Effector memory CD8-positive, alpha-beta T cell (primary cell): Measurements from ENCODE around the gene ABCA2.

ENCODE experiments used
- ATAC-seq: fragments of 150-1000 bp; cut with Tn5 transposase; replicated peaks from 2 replicates; pipeline ENCODE4 v1.10.0; 2021; ENCODE audit warnings: mild to moderate bottlenecking, moderate library complexity
- DNase-seq, 3 experiments: peaks; one replicate each; pipeline ENCODE4 v3.0.0; 2021
- H3K27ac Mint-ChIP-seq, 2 donors: one replicate each; pipeline ENCODE4 v1.8.0; 2022; ENCODE audit warnings: mild to moderate bottlenecking in 2 of 2, mixed read lengths in 2 of 2, moderate library complexity in 2 of 2
- H3K27me3 Mint-ChIP-seq, 2 donors: one replicate each; pipeline ENCODE4 v1.8.0; 2022; ENCODE audit warnings: mixed read lengths in 2 of 2
- H3K36me3 Mint-ChIP-seq: one replicate; pipeline ENCODE4 v1.8.0; 2022; ENCODE audit warnings: mild to moderate bottlenecking, moderate library complexity, mixed read lengths; ENCODE audit not compliant: insufficient read depth
- H3K4me1 Mint-ChIP-seq, 2 donors: one replicate each; pipeline ENCODE4 v1.8.0; 2022; ENCODE audit warnings: low read depth in 2 of 2, mixed read lengths in 2 of 2
- H3K4me3 Mint-ChIP-seq, 2 donors: one replicate each; pipeline ENCODE4 v1.8.0; 2022; ENCODE audit warnings: mild to moderate bottlenecking in 2 of 2, mixed read lengths in 2 of 2, moderate library complexity in 2 of 2
- H3K9me3 Mint-ChIP-seq, 2 donors: one replicate each; pipeline ENCODE4 v1.8.0; 2022; ENCODE audit warnings: mixed read lengths in 2 of 2

Gene ABCA2

DNA sequence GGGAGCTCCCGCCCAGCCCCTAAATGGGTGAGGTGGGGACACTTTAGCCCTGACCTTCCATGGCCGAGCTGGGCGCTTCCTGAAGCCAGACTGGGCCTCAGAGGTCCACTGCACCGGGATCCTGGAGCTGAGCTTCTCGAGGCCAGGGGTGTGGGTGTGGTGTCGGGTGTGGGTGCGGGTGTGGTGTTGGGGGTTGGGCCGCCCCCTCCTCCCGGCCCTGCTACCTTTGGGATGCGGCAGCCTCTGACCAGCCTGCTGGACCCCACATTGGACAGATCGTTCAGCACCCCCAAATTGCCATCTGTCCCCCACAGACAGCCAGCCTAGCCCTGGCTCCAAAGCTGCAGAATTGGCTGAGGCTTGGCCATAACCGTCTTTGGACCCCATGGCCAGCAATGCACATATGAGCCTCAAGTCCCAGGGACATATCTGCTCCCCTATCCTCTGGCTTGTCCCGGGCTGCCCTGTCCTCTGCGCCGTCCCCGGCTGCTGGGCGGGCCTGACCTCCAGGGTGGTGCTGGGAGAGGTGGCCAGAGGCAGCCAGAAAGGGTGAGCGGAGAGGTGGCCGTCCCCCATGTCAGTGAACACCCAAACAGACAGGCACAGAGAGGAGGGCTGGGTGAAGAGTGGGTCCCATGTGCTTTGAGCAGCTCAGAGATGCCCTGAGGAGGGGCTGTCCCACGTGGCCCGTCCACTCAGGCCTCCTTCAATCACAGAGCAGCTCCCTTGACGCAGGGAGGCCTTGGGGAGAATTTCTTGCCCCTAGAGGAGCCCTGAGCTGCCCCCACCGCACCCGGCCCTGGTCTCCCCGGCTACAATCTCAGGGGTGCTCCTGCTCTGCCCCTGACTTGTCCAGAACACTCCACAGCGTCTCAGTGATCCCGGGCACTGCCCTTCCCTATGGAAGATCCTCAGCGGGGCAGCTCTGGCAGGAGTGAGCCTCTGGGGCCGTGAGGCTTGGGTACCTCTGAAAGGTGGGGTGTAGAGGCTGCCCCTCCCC, 54.1 kb downstream of the ABCA2 start:
- Mint-ChIP-seq H3K36me3 (no peaks in the 10 kb centered on the region), H3K9me3 (no peaks in the 10 kb centered on the region), H3K27me3 (no peaks in the 10 kb centered on the region), H3K4me1 (peaks cover 6 to 24% of the 10 kb centered on the region in 2 donors), H3K27ac (peak overlapping the region in 1 of 2 donors; percentile 87), H3K4me3 (peak overlapping the region in 1 of 2 donors; percentile 83)
- no peak for ATAC-seq
- DNase-seq: no peak

DNA sequence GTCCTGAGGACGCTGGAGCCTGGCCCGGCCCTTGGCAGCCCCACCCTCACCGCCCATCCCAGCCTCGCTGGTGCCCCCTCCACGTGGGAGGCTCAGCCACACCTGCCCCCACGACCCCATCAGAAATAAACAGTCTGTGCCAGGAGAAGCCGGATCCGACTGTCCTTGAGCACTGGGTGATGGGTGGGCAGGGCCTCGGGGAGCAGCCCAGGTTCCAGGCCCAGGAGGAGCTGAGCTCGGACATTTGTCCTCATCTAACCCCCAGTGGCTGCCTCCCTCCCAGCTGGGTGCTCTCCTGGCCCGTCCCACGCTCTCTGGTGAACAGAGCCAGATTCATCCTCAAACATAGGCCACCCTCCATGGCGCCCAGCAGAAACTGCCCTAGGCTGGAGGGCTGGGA, 55.3 kb downstream of the ABCA2 start:
- DNase-seq (no peak), ATAC-seq (no peak)
- H3K4me3 Mint-ChIP-seq: no peak overlapping the region
- H3K27ac Mint-ChIP-seq: peak overlapping the region in 1 of 2 donors; percentile 73
- H3K36me3 Mint-ChIP-seq: no peaks in the 10 kb centered on the region
- H3K9me3 Mint-ChIP-seq: no peaks in the 10 kb centered on the region
- H3K27me3 Mint-ChIP-seq: no peaks in the 10 kb centered on the region
- peaks cover 6 to 25% of the 10 kb centered on the region in 2 donors for H3K4me1 Mint-ChIP-seq

DNA sequence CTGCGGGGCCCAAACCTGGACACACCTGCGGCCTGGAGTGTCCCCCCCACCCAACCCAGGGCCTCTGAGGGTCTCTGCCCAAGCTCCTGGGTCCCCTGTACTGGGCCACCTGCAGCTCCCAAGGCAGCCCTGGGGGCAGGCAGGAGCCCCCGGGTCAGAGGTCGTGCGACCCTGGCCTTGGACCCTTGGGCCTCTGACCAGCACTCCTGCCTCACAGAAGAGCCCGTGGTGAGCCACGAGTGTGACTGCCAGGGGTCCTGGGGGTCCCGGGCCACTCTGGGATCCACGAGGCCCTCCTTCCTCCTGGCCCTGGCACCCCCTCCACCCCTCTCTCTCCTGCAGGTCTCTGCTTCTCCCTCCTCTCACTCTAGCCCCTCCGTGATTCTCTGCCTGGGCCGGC, 55.7 kb downstream of the ABCA2 start:
- peaks cover 6 to 23% of the 10 kb centered on the region in 2 donors for H3K4me1 Mint-ChIP-seq
- ATAC-seq: no peak
- peaks cover under 1% of the 10 kb centered on the region for H3K36me3 Mint-ChIP-seq
- H3K27me3 Mint-ChIP-seq: no peaks in the 10 kb centered on the region
- H3K4me3 Mint-ChIP-seq: no peak overlapping the region
- no peak for DNase-seq
- H3K9me3 Mint-ChIP-seq: no peaks in the 10 kb centered on the region
- H3K27ac Mint-ChIP-seq: peak overlapping the region in 1 of 2 donors; percentile 73

DNA sequence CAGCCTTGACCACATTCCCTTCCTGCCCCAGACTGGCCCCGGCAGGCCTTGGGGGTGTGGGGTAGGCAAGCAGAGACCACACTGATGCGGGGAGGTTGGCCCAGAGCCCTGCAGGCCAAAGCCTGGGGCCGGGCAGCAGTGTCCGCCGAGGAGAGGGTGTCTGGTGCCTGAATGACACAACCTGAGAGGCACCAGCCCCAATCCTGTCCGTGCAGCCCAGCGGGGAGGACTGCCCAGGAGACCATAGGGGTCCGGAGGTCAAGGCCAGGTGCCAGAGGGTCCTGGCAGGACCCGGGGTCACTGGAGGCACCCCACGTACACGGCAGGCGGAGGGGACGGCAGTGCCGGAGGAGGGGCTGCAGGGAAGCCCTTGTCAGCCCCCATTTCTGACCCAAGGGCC, 56.3 kb downstream of the ABCA2 start:
- ATAC-seq (no peak), DNase-seq (no peak)
- no peak overlapping the region for H3K27ac Mint-ChIP-seq
- no peak overlapping the region for H3K4me3 Mint-ChIP-seq
- H3K27me3 Mint-ChIP-seq: no peaks in the 10 kb centered on the region
- H3K36me3 Mint-ChIP-seq: peaks cover 4% of the 10 kb centered on the region
- peaks cover 10 to 25% of the 10 kb centered on the region in 2 donors for H3K4me1 Mint-ChIP-seq
- H3K9me3 Mint-ChIP-seq: no peaks in the 10 kb centered on the region

DNA sequence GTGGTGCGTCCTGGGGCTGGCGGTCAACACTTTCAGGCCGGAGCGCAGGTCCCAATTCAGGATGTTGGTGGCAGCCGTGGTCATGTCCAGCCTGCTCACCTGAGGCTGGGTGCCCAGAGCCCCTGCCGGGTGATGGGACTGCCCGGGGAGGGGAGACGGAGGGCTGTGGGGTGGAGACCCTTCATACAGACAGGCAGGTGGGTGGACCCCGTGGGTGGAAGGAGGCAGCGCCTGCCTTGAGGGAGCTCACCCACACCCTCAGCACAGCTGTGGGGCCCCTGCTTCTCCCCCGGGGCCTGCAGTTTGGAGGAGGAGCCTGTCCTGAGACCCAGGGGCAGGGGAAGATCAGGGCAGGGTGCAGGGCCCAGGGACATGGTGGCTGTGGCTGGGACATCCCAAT, 57.7 kb downstream of the ABCA2 start:
- Mint-ChIP-seq H3K27me3 (no peaks in the 10 kb centered on the region), H3K4me1 (peaks cover 19 to 24% of the 10 kb centered on the region in 2 donors), H3K9me3 (no peaks in the 10 kb centered on the region), H3K27ac (peak overlapping the region in 1 of 2 donors; percentile 53), H3K4me3 (no peak overlapping the region), H3K36me3 (peaks cover 16% of the 10 kb centered on the region)
- DNase-seq (no peak), ATAC-seq (no peak)

DNA sequence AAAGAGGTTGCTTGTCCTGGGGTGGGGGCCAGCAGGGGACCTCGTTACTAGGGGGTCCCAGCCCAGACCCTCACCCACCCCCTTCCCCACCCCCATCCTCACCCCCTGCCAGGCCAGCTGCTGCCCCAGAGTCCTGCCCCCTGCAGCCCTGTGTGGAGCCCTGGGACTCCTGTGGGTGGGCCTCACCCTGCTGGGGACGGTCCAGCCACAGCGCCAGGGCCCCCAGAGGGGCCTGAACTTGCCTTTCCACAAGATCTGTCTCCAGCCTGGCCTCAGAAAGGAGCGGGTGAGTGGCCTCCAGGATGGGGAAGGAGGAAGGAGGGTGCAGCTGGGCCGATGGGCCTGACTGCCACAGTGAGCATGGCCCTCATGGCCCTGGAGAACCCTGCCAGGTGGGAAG, 58.3 kb downstream of the ABCA2 start:
- Mint-ChIP-seq H3K27me3 (no peaks in the 10 kb centered on the region), H3K9me3 (no peaks in the 10 kb centered on the region), H3K4me3 (no peak overlapping the region), H3K36me3 (peaks cover 16% of the 10 kb centered on the region), H3K4me1 (peaks cover 16 to 21% of the 10 kb centered on the region in 2 donors), H3K27ac (peak overlapping the region in 1 of 2 donors; percentile 53)
- ATAC-seq (no peak), DNase-seq (no peak)

DNA sequence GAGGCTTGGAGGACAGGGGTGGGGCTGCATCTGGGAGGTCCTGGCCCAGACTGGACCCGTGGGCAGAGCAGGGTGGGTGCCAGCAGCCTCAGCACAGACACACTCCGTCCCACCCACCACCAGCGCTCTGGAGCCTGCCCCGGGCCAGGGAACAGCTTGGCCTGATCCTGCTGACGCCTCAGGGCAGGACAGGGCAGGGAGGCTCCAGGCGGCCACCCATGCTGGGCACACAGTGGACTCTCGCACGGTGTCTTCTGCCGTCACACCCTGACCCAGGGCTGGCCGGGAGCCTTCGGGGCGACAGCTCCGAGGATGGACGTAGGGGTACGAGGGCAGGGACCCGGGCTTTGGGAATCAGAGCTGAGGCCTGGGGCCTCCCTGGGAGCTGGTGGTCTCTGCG, 58.9 kb downstream of the ABCA2 start:
- H3K27me3 Mint-ChIP-seq: no peaks in the 10 kb centered on the region
- no peak for ATAC-seq
- no peak overlapping the region for H3K27ac Mint-ChIP-seq
- H3K4me1 Mint-ChIP-seq: peaks cover 16 to 27% of the 10 kb centered on the region in 2 donors
- H3K36me3 Mint-ChIP-seq: peaks cover 16% of the 10 kb centered on the region
- H3K9me3 Mint-ChIP-seq: no peaks in the 10 kb centered on the region
- H3K4me3 Mint-ChIP-seq: no peak overlapping the region
- DNase-seq: no peak

DNA sequence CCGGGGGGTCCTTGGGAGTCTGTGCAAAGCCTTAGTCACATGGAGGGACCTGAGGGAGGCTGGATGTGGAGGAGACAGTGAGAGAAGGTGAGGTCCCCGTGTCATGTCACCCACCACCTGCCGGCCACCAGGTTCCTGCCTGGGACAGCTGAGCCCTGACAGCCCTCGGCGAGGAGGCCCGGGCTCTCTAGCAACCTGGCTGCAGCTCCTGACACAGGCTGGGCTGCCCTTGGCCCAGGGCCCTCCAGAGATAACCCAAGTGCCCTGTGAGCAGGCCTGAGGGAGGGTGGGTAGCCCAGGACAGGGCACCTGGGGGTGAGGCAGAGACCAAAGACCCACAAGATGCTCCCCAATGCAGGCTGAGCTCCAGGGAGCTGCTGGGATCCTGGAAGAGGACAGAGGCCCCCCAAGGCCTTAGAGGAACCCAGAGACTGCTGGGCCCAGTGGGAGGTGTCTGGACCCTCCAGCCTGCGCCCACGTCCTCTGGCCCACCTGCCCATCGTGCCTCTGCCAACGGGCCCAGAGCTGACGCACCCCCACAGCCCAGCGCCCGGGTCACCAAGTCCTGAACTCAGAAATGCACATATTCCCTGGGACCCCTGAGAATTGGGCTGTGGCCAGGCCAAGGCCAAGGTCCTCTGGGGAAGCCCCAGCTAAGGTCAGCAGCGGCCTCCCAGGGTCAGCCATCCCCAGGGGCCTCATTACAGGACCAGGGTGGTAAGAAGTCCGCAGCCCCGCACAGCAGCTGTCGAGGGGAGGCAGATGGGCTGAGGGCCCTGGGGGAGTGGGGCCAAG, 59.5 kb downstream of the ABCA2 start:
- no peak for DNase-seq
- Mint-ChIP-seq H3K27ac (no peak overlapping the region), H3K36me3 (peaks cover 16% of the 10 kb centered on the region), H3K27me3 (no peaks in the 10 kb centered on the region), H3K4me1 (peaks cover 16 to 27% of the 10 kb centered on the region in 2 donors), H3K9me3 (no peaks in the 10 kb centered on the region), H3K4me3 (no peak overlapping the region)
- no peak for ATAC-seq

DNA sequence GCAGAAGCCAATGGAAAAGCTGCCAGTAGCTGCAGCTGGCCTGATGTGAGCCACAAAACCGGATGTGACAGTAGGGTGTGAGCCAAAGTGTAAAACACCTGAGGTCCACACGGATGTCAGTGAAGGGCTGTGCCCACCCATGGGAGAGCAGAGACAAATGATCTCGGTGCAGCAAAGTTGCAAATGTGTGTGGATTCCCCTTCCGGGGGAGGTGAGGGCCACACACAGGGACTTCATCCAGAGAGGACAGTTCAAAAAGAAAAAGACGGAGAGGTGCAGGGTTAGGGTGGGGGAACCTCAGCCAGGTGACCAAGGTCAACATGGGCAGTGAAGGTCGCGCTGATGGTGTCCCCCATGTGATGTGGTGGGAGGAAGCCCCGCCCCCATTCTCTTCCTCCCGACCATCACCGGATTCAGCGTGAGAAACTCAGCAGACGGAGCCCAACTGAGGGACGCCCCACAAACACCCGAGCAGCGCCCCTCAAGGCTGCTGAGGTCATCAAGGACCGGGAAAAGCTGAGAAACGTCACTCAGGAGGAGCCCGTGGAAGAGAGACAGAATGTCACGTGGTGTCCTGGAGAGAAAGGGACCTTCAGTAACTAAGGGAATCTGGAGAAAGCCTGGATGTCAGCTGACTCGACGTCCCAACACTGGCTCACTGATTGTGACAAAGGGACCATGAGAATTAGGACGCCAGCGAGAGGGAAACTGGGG, 62.1 kb downstream of the ABCA2 start:
- ATAC-seq (peak; percentile 89), DNase-seq (peak; percentile 47 to 60 (median 55))
- peaks cover 33 to 43% of the 10 kb centered on the region in 2 donors for H3K4me1 Mint-ChIP-seq
- H3K36me3 Mint-ChIP-seq: peaks cover 16% of the 10 kb centered on the region
- H3K27ac Mint-ChIP-seq: peak overlapping the region; percentile 91 to 94
- H3K9me3 Mint-ChIP-seq: no peaks in the 10 kb centered on the region
- H3K4me3 Mint-ChIP-seq: peak overlapping the region; percentile 84 to 85
- no peaks in the 10 kb centered on the region for H3K27me3 Mint-ChIP-seq

DNA sequence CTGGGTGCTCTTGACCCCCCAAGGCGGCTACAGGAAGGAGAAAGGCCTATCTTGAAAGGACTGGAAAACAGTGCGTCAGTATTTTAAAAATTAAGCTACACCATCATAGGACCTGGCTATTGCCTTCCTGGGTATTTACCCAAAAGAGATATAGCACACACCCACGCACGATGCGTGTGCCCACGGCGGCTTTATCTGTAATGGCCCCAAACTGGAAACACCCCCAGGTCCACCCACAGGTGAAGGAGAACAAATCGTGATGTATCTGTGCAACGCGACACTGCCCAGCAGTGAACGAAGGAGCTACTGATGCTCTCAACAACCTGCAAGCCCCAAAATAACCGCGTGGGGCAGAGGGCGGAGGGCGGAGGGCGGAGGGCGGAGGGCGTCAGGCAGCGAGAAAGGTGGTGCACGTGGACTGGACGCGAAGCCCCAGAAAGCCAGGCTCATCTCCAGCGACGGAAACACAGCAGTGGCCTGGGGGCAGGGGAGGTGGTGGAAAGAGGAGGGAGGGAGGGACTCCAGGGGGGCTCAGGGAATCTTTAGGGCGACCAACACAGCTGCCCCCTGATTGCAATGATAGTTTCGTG, 63.1 kb downstream of the ABCA2 start:
- Mint-ChIP-seq H3K4me1 (peaks cover 43 to 50% of the 10 kb centered on the region in 2 donors), H3K9me3 (no peaks in the 10 kb centered on the region), H3K36me3 (peaks cover 21% of the 10 kb centered on the region), H3K4me3 (peak overlapping the region; percentile 84 to 85), H3K27me3 (no peaks in the 10 kb centered on the region), H3K27ac (peak overlapping the region; percentile 35 to 94)
- no peak for DNase-seq
- no peak for ATAC-seq

DNA sequence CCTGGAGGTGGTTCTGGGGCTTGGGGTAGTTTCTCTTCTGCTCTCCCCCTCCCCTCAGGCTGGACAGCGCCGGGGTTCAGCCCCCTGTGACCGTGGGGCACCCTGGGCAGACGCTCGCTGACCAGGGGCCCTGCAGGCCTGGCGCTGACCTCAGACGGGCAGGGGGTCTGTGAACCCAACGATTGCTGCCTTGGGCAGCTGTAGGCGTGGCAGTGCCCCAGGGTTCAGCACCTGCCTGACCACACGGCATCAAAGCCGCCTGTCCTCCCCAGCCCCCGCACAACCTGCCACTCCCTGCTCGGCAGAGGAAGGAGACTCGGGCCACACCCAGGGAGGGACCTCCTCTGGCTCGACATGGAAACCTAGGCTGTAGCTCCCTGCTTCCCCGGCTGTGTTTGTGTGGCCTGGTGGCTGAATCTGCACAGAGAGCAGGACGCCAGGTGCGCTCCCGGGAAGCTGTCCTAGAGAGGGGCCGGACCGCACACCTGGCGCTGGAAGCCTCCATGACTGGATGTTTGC, 63.8 kb downstream of the ABCA2 start:
- H3K9me3 Mint-ChIP-seq: no peaks in the 10 kb centered on the region
- no peaks in the 10 kb centered on the region for H3K27me3 Mint-ChIP-seq
- H3K4me3 Mint-ChIP-seq: peak overlapping the region; percentile 45 to 65
- H3K4me1 Mint-ChIP-seq: peaks cover 45 to 50% of the 10 kb centered on the region in 2 donors
- H3K36me3 Mint-ChIP-seq: peaks cover 21% of the 10 kb centered on the region
- DNase-seq: no peak
- ATAC-seq: no peak
- peak overlapping the region; percentile 35 to 78 for H3K27ac Mint-ChIP-seq

DNA sequence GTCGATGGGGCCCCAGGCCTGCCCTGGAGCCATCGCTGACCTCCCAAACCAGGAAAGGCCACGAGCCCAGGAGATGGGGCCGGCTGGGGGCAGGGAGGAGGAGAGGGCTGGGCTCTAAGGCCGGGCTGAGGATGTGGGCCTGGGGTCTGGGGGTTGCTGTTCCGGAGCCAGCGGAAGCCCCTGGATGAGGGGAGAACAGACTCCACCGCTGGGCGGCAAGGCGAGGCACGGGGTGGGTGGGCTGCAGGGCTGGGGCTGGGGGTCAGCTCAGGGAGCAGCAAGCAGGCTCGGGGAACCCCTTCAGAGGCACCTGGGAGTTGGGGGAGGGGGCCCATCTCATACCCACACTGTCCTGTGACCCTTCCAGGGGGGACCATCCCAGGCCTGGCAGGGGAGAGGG, 64.3 kb downstream of the ABCA2 start:
- no peak for ATAC-seq

More for the DNA sequence above, 64.3 kb downstream of the ABCA2 start:
- H3K36me3 Mint-ChIP-seq: peaks cover 21% of the 10 kb centered on the region
- peak overlapping the region; percentile 69 to 82 for H3K27ac Mint-ChIP-seq
- H3K9me3 Mint-ChIP-seq: no peaks in the 10 kb centered on the region
- H3K4me1 Mint-ChIP-seq: peaks cover 48 to 55% of the 10 kb centered on the region in 2 donors
- H3K4me3 Mint-ChIP-seq: peak overlapping the region in 1 of 2 donors; percentile 56
- no peak for DNase-seq
- H3K27me3 Mint-ChIP-seq: no peaks in the 10 kb centered on the region
